GM12874 (cell line): Measurements from ENCODE around the gene USP21.

Experiments
- TF ChIP-seq, protein P1 (sequence below): IDR thresholded peaks from 2 replicates; pipeline ENCODE4 v1.5.1; 2011; ENCODE audit warnings: low read depth, mild to moderate bottlenecking, control low read depth, low read length, moderate library complexity; ENCODE audit not compliant: insufficient read depth

USP21 gene, protein sequence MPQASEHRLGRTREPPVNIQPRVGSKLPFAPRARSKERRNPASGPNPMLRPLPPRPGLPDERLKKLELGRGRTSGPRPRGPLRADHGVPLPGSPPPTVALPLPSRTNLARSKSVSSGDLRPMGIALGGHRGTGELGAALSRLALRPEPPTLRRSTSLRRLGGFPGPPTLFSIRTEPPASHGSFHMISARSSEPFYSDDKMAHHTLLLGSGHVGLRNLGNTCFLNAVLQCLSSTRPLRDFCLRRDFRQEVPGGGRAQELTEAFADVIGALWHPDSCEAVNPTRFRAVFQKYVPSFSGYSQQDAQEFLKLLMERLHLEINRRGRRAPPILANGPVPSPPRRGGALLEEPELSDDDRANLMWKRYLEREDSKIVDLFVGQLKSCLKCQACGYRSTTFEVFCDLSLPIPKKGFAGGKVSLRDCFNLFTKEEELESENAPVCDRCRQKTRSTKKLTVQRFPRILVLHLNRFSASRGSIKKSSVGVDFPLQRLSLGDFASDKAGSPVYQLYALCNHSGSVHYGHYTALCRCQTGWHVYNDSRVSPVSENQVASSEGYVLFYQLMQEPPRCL

DNA sequence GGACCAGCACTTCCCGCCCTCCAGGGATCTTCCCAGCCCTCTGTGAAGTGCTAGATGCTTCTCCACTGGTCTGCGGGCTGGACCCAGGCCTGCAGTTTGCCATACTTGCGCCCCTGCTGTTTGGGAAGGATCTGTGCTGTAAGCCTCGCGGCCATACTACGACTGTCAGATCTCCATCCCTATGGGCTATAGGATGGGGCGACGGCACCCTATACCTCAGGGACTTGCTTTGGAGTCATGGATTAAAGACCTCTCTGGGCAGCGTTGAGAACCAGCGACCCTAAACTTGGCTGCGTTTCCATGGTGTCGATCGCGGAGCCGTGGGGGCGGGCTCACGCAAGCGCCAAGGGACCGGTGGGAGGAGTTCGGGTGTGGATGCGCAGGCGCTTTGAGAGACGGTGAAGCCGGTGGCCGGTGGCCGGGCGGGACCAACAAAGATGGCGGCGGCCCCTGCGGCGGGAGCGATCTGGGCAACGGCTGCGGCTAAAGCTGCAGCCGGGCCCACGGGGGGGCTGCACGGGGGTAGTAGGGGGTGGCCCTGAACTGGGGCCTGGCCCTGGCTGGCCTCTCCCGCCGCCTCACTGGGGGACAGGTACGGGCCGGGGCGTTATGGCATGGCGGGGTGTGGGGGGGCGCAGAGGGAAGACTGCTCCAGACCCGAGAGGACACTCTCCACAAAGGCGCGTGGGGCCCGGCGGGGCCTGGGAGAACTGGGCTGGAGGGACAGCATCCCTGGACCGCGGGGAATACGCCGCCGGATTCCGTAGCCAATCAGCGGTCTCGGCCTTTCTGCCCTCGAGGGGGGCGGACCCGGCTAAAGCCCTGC lies at the start of gene USP21:
USP21 (plus strand) TSS at position 414 of the 826 bp plus-strand sequence. CDS start 1,141 bp downstream, outside the sequence.
- TF ChIP-seq, protein P1, sequence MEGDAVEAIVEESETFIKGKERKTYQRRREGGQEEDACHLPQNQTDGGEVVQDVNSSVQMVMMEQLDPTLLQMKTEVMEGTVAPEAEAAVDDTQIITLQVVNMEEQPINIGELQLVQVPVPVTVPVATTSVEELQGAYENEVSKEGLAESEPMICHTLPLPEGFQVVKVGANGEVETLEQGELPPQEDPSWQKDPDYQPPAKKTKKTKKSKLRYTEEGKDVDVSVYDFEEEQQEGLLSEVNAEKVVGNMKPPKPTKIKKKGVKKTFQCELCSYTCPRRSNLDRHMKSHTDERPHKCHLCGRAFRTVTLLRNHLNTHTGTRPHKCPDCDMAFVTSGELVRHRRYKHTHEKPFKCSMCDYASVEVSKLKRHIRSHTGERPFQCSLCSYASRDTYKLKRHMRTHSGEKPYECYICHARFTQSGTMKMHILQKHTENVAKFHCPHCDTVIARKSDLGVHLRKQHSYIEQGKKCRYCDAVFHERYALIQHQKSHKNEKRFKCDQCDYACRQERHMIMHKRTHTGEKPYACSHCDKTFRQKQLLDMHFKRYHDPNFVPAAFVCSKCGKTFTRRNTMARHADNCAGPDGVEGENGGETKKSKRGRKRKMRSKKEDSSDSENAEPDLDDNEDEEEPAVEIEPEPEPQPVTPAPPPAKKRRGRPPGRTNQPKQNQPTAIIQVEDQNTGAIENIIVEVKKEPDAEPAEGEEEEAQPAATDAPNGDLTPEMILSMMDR, result no peak

DNA sequence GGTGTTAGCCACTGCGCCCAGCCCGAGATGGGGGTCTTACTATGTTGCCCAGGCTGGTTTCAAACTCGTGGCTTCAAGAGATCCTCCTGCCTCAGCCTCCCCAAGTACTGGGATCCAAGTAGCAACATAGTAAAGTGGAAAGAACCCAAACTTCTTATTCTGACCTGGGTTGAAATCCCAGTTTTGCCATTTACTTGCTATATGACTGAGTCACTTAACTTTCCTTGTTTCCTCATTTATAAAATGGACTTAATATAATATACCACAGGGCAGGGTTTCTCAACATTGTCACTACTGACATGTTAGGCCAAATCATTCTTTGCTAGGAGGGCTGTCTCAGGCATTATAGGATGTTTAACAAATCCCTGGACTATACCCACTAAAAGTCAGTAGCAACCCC lies 48.2 kb upstream of the USP21 start:
- TF ChIP-seq, protein P1, result no peak

DNA sequence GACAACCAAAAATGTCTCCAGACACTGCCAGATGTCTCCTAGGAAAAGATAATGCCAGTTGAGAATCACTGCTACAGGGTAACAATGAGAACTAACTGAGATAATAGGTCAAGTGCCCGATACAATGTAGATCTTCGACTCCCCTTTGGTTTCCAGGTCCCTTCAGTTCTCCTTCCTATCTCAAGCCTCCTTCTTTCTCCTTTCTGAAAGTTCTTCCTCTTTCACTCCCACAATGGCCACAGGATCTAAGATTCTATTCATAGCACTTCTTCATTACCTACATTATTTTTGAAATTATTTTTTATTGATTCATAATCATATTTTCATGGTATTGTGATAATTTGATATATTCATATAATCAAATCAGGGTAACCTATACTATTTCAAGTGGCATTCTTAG lies 47.8 kb upstream of the USP21 start:
- TF ChIP-seq, protein P1, result no peak

DNA sequence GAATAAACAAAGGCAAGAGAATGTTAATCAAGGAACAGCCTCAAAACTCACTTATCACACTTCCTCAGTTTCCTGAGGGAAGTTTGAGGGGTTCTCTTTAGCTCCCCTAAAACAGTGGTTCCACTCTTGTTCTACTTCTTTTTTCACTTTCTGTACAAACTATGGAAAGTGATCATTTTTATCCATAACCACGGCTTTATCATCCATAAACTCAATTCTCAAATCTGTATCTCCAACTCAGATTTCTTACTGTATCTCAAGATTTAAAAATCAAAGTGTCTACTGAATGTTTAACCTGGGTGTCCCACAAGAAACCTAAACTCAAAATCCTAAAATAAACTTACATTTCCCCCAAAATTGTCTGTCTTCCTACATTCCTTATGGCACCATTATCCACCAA lies 45.4 kb upstream of the USP21 start:
- TF ChIP-seq, protein P1, result no peak

DNA sequence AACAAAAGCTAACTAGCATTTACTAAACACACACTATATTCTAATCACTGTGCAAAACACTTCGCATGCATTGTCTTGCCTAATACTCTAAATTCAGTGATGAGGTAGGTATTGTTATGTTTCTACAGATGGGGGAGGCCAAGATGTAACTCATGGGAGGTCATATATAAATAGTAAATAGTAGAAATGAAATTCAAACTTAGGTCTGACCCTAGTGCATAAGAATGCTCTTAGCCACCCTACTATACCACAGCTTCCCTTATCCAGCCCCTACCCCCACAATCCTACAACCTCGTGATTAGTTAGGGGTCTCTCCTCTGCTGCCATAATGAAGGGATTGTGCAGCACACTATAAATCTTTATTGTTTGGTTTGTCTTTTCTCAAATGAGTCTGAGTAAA lies 44.7 kb upstream of the USP21 start:
- TF ChIP-seq, protein P1, result no peak

DNA sequence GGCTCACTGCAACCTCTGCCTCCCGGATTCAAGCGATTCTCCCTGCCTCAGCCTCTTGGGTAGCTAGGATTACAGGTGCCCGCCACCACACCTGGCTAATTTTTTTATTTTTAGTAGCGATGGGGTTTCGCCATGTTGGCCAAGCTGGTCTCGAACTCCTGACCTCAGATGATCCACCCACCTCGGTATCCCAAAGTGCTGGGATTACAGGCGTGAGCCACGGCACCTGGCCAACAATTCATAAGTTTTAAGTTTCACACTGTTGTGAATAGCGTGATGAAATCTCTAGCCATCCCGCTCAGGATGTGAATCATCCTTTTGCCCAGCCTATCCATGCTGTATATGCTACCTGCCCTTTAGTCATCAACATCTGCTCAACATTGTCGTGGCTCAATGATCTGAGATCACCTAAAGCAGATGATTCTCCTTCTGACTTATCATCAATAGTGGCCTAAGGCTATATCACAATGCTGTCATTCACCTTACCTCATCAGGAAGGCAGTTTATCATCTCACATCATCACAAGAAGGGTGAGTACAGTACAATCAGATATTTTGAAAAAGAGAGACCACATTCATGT lies 44.1 kb upstream of the USP21 start:
- TF ChIP-seq, protein P1, result no peak
